Measurements from ENCODE around the gene ZDHHC16.
"Not testable (repeated sequence)": the region's sequence is repeated elsewhere in the genome, so short reads cannot be mapped to it uniquely, and the experiment has no call there.

ZDHHC16 gene

GRCh38 chr10:97434557-97434956 is 11.4 kb upstream of the ZDHHC16 start:
- no peak for DNase-seq (ENCODE audit: low spot score)

- DNase-seq (ENCODE audit: low spot score): no peak
These were observed 10.8 kb upstream of the ZDHHC16 start for GRCh38 chr10:97435211-97435610.

- DNase-seq (ENCODE audit: low spot score): no peak
These were observed 3.7 kb upstream of the ZDHHC16 start for GRCh38 chr10:97442277-97442676.

DNA sequence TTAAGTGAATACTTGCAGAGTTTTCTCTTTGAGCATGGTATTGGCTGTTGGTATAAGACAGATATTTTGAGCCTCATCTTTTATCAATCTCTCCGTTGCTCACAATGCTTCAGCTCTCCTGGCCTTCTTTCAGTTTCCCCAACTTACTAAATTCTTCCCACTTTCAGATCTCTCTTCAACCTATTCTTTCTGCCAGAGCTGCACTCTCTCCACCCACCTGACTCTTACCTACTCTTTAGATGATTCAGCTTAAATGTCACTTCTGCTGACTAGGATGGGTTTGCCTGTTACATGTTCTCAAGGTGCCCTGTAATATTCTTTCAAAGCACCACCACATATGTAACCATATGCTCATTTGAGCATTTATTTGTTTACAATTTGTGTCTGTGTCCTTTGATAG is 1.8 kb upstream of the ZDHHC16 start:
- DNase-seq (ENCODE audit: low spot score): no peak

- no peak for DNase-seq (ENCODE audit: low spot score)
These were observed 636 bp upstream of the ZDHHC16 start for GRCh38 chr10:97445357-97445721.

DNA sequence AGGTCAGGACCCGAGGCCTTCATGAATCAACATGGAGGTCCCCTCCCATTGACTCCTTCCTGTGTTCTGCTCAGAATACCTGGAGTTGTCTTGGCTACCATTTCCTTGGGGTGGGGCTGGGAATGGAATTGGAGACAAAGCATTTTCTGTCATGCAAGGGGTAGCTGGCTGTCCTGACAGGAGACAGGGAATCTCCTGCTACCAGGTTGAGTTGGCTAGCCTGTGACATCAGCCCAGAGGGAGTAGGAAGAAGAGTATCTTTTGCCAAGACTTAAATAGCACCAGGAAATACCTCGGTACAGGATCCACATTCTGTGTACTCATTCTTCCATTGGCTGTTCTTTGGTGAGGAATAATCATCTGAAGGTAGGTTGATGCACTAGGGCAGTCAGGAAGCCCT is 4.9 kb downstream of the ZDHHC16 start:
- no peak for DNase-seq (ENCODE audit: low spot score)

- no peak for DNase-seq (ENCODE audit: low spot score)
These were observed 5.6 kb downstream of the ZDHHC16 start for GRCh38 chr10:97451605-97452004.

GRCh38 chr10:97452352-97452751 is 6.4 kb downstream of the ZDHHC16 start:
- no peak for DNase-seq (ENCODE audit: low spot score)

- DNase-seq (ENCODE audit: low spot score): peak; percentile 51
These were observed 8.5 kb downstream of the ZDHHC16 start for GRCh38 chr10:97454330-97455036.

DNA sequence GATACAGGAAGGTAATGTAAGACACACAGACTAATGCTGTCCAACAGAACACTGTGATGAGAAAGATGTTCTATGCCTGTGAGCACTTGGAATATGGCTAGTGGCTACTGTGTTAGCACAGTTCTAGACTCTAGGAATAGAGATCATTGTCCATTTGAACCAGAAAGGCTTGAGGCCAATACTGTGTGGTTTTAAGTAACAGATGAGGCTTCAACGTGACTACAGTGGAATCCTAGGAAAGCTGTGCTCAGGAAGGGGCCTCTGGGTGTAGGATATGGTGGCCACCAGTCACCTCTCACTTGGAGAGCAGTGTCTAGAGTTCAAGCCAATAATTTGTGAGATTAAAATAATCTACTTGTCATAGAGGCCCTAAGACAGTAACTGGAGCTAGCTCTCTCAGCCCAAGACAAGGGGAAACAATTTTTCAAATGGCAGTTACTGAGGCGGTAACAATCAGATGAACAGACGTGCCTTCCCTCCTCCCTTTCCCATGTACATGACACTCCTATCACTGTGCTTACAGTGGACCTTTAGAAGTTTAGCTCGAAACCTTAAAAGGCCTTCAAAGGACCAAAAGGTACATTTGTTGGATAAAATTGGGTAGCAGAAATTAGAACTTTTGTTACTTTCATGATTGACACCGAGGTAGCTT is 10.2 kb downstream of the ZDHHC16 start:
- DNase-seq (ENCODE audit: low spot score): no peak

DNA sequence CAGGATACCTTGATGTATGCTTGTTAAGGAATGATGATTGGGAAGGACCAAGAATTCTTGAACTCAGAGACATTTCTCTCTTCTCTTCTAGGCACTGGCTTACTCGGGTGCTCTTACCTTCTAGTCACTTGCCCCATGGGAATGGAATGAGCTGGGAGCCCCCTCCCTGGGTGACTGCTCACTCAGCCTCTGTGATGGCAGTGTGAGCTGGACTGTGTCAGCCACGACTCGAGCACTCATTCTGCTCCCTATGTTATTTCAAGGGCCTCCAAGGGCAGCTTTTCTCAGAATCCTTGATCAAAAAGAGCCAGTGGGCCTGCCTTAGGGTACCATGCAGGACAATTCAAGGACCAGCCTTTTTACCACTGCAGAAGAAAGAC is 10.7 kb downstream of the ZDHHC16 start:
- no peak for DNase-seq (ENCODE audit: low spot score)

GRCh38 chr10:97459111-97459510 is 13.1 kb downstream of the ZDHHC16 start:
- DNase-seq (ENCODE audit: low spot score): no peak

- DNase-seq (ENCODE audit: low spot score): no peak
These were observed 14.0 kb downstream of the ZDHHC16 start for GRCh38 chr10:97459933-97460332.

DNA sequence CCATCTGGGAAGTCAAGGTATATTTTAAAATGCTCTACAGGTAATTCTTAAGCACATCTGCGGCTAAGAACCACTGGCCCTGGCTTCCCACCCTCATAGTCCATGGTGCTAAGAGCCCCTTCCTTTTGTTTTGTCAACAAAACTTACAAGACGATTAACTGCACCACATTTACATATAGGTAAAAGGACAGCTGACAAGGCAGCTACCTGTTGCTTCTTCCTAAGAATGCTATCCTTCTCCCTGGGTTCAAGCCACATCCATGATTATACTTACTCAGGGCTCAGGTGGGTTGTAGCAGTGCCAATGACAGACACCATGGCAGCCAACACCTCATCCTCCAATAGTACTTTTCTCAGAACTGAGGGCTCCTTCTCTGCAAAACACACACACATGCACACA is 16.3 kb downstream of the ZDHHC16 start:
- DNase-seq (ENCODE audit: low spot score): no peak

GRCh38 chr10:97463363-97464132 is 17.6 kb downstream of the ZDHHC16 start:
- peak; percentile 51 for DNase-seq (ENCODE audit: low spot score)

DNA sequence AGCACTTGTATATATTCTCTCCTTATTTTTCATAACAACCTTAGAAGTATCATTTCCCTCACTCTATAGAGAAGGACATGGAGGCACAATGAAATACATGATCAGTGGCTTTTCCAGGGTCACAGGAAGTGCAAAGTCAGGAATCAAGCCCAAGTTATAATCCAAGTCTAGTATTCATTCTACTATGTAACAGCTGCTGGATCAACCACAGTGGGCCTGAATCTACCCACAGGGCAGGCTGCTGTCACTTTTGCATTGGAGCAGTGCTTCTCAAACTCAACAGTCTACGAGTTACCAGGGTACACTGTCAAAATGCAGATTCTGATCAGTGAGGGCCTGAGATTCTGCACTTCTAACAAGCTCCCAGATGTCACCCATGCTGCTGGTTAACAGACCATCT is 18.3 kb downstream of the ZDHHC16 start:
- no peak for DNase-seq (ENCODE audit: low spot score)

DNA sequence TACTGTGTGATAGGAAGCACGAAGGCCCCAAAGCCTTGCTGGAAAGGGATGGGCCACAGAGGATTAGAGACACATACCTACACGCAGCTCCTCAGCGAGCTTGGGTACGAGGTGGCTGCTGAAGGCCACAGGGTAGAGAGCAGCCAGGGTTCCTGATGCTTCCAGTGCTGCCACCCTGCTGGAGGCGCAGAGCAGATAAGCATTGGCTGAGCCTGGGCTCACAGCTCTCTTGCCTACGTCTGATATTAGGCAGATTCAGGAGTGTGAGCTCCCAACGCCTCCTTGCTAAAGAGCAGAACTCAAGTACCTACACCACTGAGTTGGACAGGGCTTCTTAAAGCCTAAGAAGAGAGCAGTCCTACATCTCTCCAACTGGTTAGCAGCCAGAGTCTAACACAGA is 20.0 kb downstream of the ZDHHC16 start:
- DNase-seq (ENCODE audit: low spot score): no peak

GRCh38 chr10:97466755-97467154 is 20.8 kb downstream of the ZDHHC16 start:
- no peak for DNase-seq (ENCODE audit: low spot score)

DNA sequence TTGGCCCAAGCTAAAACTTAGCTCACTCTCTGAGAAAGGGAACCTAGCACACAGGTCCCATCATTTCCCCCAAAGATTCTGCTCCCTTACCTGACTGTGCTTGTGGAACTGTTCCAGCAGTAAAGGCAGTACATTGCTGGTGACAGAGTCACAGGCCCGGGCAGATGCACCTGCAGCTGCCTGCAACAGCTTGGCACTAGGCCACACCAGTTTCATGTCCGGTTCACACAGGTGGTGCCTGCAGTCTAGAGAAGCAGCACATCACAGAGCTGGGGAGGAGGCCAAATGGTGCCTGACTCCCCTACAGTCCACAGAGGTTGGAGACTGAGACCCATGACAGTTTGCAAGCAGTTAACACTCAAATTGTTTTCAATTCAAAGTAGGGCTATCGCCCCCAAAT is 22.2 kb downstream of the ZDHHC16 start:
- DNase-seq (ENCODE audit: low spot score): no peak

DNA sequence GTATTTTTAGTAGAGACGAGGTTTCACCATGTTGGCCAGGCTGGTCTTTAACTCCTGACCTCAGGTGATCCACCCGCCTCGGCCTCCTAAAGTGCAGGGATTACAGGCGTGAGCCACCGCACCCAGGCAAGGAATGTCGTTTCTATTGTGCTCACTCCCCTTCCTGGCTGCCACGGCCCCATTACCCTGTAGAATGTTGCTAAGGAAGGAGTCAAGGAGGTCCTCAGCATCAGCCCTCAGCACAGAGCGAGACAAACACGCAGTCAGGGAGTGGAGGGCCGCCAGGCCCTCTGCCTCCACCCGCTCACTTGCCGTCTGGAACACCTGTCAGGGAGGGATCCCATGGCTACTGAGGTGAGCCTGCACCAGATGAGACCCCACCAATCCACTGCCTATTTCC is 22.8 kb downstream of the ZDHHC16 start:
- not testable (repeated sequence) for DNase-seq (ENCODE audit: low spot score)

GRCh38 chr10:97474918-97475317 is 28.9 kb downstream of the ZDHHC16 start:
- DNase-seq (ENCODE audit: low spot score): no peak

DNA sequence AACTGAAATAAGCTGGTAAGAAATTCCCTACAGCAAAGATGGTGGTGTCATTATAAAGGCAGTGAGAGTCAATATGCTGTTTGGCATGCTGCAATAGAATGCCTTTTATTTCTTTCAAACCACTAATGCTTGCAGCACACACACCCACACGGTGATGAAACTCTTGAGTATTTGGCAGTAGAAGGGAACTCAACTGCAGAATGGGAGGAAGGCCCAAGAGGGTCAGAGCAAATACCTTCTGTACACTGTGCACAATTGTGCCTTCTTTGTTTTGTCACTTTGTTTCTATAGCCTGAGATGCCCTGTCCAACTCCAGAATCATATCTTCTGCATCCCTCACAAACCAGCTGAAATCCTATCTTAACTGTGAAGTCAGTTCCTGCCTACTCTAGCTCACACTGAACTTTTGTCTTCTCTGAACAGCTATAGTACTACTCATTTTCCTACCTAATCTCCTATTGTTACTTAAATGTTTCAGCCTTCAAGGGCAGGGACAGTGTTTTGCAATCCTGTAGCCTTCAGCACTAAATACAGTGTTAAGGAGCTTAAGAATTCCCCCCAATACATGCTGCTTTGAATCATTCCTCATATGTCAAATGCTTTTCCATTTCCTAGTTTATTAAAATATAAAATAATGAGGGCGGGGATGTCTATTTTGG is 30.1 kb downstream of the ZDHHC16 start:
- DNase-seq (ENCODE audit: low spot score): no peak

DNA sequence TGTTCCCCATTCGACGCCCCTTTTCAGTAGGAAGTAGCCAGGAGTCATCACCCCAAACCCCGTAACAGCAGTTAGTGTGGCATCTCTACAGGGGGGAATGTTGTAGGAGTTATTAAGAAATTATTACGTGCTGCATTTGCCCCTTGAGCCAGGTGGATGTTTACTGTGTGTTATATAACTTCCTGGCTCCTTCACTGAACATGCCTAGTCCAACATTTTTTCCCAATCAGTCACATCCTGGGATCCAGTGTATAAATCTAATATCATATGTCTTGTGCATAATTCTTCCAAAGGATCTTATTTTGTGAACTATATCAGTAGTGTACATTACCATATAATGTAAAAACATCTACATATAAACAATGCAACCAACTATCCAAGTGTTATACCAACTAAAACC is 33.4 kb downstream of the ZDHHC16 start:
- DNase-seq (ENCODE audit: low spot score): not testable (repeated sequence)
